HepG2 (cell line): ENCODE data around the gene MAP2K7. TPM values are rescaled to one million over a fixed set of nuclear protein-coding genes. Genes with fewer than 3 reads are reported as not detected.

Experiments used
- BHLHE40 ChIP-seq: IDR thresholded peaks from 2 replicates; pipeline ENCODE4 v1.6.1; 2011; ENCODE audit warnings: low read length, improper control_type of control experiment
- KAT8 ChIP-seq: IDR thresholded peaks from 2 replicates; pipeline ENCODE4 v1.6.1; 2016; ENCODE audit warnings: missing genetic modification reagents, missing compliant biosample characterization
- MAFG ChIP-seq: sonication (generic); formaldehyde crosslinking; IDR thresholded peaks from 2 replicates; pipeline ENCODE4 v1.5.1; 2020; ENCODE audit warnings: mild to moderate bottlenecking, missing genetic modification reagents
- TAF15 ChIP-seq: fragments of 200-400 bp; formaldehyde crosslinking; IDR thresholded peaks from one replicate; pipeline ENCODE4 v1.6.1; 2018; ENCODE audit warnings: mild to moderate bottlenecking, low read depth, low read length; ENCODE audit not compliant: poor library complexity, severe bottlenecking
- ZFX ChIP-seq: sonication (generic); formaldehyde crosslinking; IDR thresholded peaks from 2 replicates; pipeline ENCODE4 v1.4.0; 2020; ENCODE audit warnings: mild to moderate bottlenecking, low read depth, missing genetic modification reagents, moderate library complexity
- ZNF138 ChIP-seq: sonication (generic); formaldehyde crosslinking; IDR thresholded peaks from 2 replicates; pipeline ENCODE4 v1.5.0; 2020; ENCODE audit warnings: mild to moderate bottlenecking, low read depth, missing genetic modification reagents
- ZNF781 ChIP-seq: sonication (generic); formaldehyde crosslinking; IDR thresholded peaks from 2 replicates; pipeline ENCODE4 v1.5.1; 2020; ENCODE audit warnings: borderline replicate concordance, mild to moderate bottlenecking, missing genetic modification reagents; ENCODE audit errors: not compliant biosample characterization
- polyA plus RNA-seq, 8 experiments: library from polyadenylated mRNA; depleted of rRNA in 3 of 8; stranded (reverse) in 7 of 8; unstranded in 1 of 8; fragments of >200 nt; fragmentation: Illumina TruSeq in 4 of 8; extraction: Trizol in 4 of 8; gene quantifications; 2 replicates each; pipeline versions ENCODE4 v1.2.1 to v1.2.3, GENCODE V29; 2011 to 2016; ENCODE audit warnings: low read depth in 4 of 8, missing spikeins in 1 of 8, mixed read lengths in 1 of 8; ENCODE audit not compliant: insufficient read depth in 1 of 8
- total RNA-seq, 5 experiments: library from RNA; depleted of rRNA; stranded (reverse); fragments of >200 nt; fragmentation: Illumina TruSeq; extraction: Trizol; gene quantifications; 2 replicates each; pipeline ENCODE4 v1.2.3, GENCODE V29; 2016; ENCODE audit warnings: low read depth in 1 of 5
- TF ChIP-seq, protein P1 (sequence below), 2 experiments: fragments of 450-650 bp in 1 of 2; sonication (generic) in 1 of 2; formaldehyde crosslinking in 1 of 2; IDR thresholded peaks; 2 replicates each; pipeline versions ENCODE4 v1.6.1 to v1.8.0; 2016 to 2022; ENCODE audit warnings: antibody characterized with exemption in 1 of 2, mild to moderate bottlenecking in 1 of 2, missing genetic modification reagents in 1 of 2
- TF ChIP-seq, protein P2 (sequence below): sonication (generic); formaldehyde crosslinking; IDR thresholded peaks from 2 replicates; pipeline ENCODE4 v1.8.0; 2022; ENCODE audit warnings: mild to moderate bottlenecking, missing genetic modification reagents; ENCODE audit not compliant: insufficient replicate concordance
- TF ChIP-seq, protein P3 (sequence below): sonication (generic); formaldehyde crosslinking; IDR thresholded peaks from 2 replicates; pipeline ENCODE4 v1.8.0; 2022; ENCODE audit warnings: mild to moderate bottlenecking, missing genetic modification reagents, moderate library complexity
- TF ChIP-seq, protein P4 (sequence below): sonication (generic); formaldehyde crosslinking; IDR thresholded peaks from 2 replicates; pipeline ENCODE4 v1.4.0; 2020; ENCODE audit warnings: missing genetic modification reagents, borderline replicate concordance

MAP2K7 gene
- total and polyA plus RNA-seq, 2 of the 13 experiments (the other 11 are each of a cell fraction or from before 2014, with no cell fraction given) = 9.0 to 10.8 TPM

DNA sequence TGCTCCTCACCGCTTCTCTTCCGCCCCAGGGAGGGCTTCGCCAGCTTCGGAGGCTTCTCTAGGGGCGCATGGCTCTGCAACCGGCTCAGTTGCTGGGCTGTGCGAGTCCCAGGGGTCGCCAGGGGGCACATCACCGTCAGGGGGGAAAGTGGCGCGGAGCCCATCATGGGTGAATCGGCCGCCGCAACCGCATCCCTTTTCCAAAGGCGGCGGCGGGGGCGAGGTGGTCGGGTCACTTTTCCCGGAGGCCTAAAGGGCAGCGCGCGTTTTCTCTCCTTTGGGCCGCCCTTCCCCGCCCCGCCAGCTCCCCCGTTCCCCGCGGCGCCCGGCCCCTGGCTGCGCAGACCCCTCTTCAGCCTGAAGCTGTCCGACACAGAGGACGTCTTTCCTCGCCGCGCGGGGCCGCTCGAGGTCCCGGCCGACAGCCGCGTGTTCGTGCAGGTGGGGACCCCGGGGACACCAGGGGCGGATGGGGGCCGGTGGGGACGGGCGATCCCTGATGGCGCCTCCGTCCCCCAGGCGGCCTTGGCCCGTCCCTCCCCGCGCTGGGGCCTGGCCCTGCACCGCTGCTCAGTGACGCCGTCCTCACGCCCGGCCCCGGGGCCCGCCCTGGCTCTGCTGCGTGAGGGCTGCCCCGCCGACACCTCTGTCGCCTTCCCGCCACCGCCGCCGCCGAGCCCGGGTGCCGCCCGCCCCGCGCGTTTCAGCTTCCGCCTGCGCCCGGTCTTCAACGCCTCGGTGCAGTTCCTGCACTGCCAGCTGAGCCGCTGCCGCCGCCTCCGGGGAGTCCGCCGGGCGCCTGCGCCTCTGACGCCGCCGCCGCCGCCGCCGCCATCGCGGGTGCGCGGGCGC is 12.7 kb downstream of the MAP2K7 start (continued):
- TF ChIP-seq, protein P1, sequence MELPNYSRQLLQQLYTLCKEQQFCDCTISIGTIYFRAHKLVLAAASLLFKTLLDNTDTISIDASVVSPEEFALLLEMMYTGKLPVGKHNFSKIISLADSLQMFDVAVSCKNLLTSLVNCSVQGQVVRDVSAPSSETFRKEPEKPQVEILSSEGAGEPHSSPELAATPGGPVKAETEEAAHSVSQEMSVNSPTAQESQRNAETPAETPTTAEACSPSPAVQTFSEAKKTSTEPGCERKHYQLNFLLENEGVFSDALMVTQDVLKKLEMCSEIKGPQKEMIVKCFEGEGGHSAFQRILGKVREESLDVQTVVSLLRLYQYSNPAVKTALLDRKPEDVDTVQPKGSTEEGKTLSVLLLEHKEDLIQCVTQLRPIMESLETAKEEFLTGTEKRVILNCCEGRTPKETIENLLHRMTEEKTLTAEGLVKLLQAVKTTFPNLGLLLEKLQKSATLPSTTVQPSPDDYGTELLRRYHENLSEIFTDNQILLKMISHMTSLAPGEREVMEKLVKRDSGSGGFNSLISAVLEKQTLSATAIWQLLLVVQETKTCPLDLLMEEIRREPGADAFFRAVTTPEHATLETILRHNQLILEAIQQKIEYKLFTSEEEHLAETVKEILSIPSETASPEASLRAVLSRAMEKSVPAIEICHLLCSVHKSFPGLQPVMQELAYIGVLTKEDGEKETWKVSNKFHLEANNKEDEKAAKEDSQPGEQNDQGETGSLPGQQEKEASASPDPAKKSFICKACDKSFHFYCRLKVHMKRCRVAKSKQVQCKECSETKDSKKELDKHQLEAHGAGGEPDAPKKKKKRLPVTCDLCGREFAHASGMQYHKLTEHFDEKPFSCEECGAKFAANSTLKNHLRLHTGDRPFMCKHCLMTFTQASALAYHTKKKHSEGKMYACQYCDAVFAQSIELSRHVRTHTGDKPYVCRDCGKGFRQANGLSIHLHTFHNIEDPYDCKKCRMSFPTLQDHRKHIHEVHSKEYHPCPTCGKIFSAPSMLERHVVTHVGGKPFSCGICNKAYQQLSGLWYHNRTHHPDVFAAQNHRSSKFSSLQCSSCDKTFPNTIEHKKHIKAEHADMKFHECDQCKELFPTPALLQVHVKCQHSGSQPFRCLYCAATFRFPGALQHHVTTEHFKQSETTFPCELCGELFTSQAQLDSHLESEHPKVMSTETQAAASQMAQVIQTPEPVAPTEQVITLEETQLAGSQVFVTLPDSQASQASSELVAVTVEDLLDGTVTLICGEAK (IDR thresholded peaks at IDR 0.05) = no peak
- TF ChIP-seq, protein P1 (CRISPR knock-in tag; IDR thresholded peaks at IDR 0.05) = no peak
- TF ChIP-seq TAF15 (no peak), MAFG (0 out of 2 replicates have a peak, but pooled peaks have one; percentile 28), ZFX (peak; percentile 71), BHLHE40 (no peak), ZNF781 (no peak), KAT8 (CRISPR knock-in tag) (no peak), ZNF138 (CRISPR knock-in tag) (no peak)
- TF ChIP-seq, protein P2, sequence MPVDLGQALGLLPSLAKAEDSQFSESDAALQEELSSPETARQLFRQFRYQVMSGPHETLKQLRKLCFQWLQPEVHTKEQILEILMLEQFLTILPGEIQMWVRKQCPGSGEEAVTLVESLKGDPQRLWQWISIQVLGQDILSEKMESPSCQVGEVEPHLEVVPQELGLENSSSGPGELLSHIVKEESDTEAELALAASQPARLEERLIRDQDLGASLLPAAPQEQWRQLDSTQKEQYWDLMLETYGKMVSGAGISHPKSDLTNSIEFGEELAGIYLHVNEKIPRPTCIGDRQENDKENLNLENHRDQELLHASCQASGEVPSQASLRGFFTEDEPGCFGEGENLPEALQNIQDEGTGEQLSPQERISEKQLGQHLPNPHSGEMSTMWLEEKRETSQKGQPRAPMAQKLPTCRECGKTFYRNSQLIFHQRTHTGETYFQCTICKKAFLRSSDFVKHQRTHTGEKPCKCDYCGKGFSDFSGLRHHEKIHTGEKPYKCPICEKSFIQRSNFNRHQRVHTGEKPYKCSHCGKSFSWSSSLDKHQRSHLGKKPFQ (CRISPR knock-in tag) = peak; percentile 24
- TF ChIP-seq, protein P3, sequence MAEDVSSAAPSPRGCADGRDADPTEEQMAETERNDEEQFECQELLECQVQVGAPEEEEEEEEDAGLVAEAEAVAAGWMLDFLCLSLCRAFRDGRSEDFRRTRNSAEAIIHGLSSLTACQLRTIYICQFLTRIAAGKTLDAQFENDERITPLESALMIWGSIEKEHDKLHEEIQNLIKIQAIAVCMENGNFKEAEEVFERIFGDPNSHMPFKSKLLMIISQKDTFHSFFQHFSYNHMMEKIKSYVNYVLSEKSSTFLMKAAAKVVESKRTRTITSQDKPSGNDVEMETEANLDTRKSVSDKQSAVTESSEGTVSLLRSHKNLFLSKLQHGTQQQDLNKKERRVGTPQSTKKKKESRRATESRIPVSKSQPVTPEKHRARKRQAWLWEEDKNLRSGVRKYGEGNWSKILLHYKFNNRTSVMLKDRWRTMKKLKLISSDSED = no peak
- TF ChIP-seq, protein P4, sequence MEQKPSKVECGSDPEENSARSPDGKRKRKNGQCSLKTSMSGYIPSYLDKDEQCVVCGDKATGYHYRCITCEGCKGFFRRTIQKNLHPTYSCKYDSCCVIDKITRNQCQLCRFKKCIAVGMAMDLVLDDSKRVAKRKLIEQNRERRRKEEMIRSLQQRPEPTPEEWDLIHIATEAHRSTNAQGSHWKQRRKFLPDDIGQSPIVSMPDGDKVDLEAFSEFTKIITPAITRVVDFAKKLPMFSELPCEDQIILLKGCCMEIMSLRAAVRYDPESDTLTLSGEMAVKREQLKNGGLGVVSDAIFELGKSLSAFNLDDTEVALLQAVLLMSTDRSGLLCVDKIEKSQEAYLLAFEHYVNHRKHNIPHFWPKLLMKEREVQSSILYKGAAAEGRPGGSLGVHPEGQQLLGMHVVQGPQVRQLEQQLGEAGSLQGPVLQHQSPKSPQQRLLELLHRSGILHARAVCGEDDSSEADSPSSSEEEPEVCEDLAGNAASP (CRISPR knock-in tag) = 0 out of 2 replicates have a peak, but pooled peaks have one; percentile 6
